PC-9 (cell line): ENCODE results near the gene METRN. TPM values are rescaled to one million over a fixed set of nuclear protein-coding genes. Genes with fewer than 3 reads are reported as not detected.

Experiments
- BruUV-seq: library from RNA; stranded (reverse); fragments of 400-500 nt; replicated peaks from 2 replicates; lab custom pipeline; 2021; lab: Mats Ljungman, UMichigan
- CTCF ChIA-PET: fragments of 300-600 bp; sonication (Branson Sonifier 250); formaldehyde crosslinking; loops from one replicate; lab custom pipeline; 2022; ENCODE audit warnings: antibody characterized with exemption; lab: Charles Lee
- POLR2A ChIA-PET: fragments of 300-600 bp; sonication (Branson Sonifier 250); formaldehyde crosslinking; loops from one replicate; lab custom pipeline; 2022; ENCODE audit warnings: antibody characterized with exemption; ENCODE audit not compliant: unreplicated experiment; lab: Charles Lee
- DNase-seq, 2 experiments: peaks; one replicate each; pipeline versions ENCODE4 v3.0.0 to v3.0.0-alpha.2; 2015 to 2022; ENCODE audit warnings: mixed read lengths in 1 of 2
- H2AFZ ChIP-seq: fragments of 200-600 bp; sonication (generic); 2 replicates; pipeline ENCODE4 v1.8.1; 2017; ENCODE audit warnings: antibody characterized with exemption
- H3F3A ChIP-seq: fragments of 200-600 bp; sonication (generic); 2 replicates; pipeline ENCODE4 v1.8.1; 2017; ENCODE audit warnings: antibody characterized with exemption, mild to moderate bottlenecking, low read depth; ENCODE audit not compliant: insufficient read depth
- H3K27ac ChIP-seq: fragments of 200-600 bp; sonication (generic); 2 replicates; pipeline ENCODE4 v1.6.1; 2016; ENCODE audit warnings: mixed run types
- H3K27me3 ChIP-seq: fragments of 200-600 bp; sonication (generic); 2 replicates; pipeline ENCODE4 v1.6.1; 2016; ENCODE audit warnings: low read depth, mixed run types; ENCODE audit not compliant: insufficient read depth
- H3K36me3 ChIP-seq: fragments of 200-600 bp; sonication (generic); 2 replicates; pipeline ENCODE4 v1.6.1; 2016; ENCODE audit warnings: low read depth, mixed run types
- H3K4me1 ChIP-seq: fragments of 200-600 bp; sonication (generic); replicated peaks from 2 replicates; pipeline ENCODE4 v1.6.1; 2016; ENCODE audit warnings: mixed run types; ENCODE audit not compliant: insufficient read depth
- H3K4me2 ChIP-seq: fragments of 200-600 bp; sonication (generic); 2 replicates; pipeline ENCODE4 v1.6.1; 2017; ENCODE audit warnings: mixed run types
- H3K4me3 ChIP-seq: fragments of 200-600 bp; sonication (generic); 2 replicates; pipeline ENCODE4 v1.6.1; 2016; ENCODE audit warnings: mixed run types
- H3K79me2 ChIP-seq: fragments of 200-600 bp; sonication (generic); 2 replicates; pipeline ENCODE4 v1.6.1; 2017; ENCODE audit warnings: low read depth, mixed run types
- H3K9me2 ChIP-seq: fragments of 200-600 bp; sonication (generic); 2 replicates; pipeline ENCODE4 v1.8.1; 2017; ENCODE audit warnings: mild to moderate bottlenecking; ENCODE audit not compliant: insufficient read depth
- H3K9me3 ChIP-seq: fragments of 200-600 bp; sonication (generic); 2 replicates; pipeline ENCODE4 v1.8.1; 2016; ENCODE audit warnings: low read depth; ENCODE audit not compliant: insufficient read depth
- H4K20me1 ChIP-seq: fragments of 200-600 bp; sonication (generic); 2 replicates; pipeline ENCODE4 v1.8.1; 2017; ENCODE audit not compliant: insufficient read depth
- CTCF ChIP-seq: fragments of 200-600 bp; sonication (generic); conservative IDR thresholded peaks from 2 replicates; pipeline ENCODE4 v1.6.1; 2017; ENCODE audit warnings: mixed run types, antibody characterized with exemption, mild to moderate bottlenecking, moderate library complexity
- EZH2 ChIP-seq: fragments of 200-600 bp; sonication (generic); IDR thresholded peaks from 2 replicates; pipeline ENCODE4 v1.8.0; 2017; ENCODE audit warnings: antibody characterized with exemption, low read depth
- intact Hi-C: fragments of 100-400 bp; cut with micrococcal nuclease; formaldehyde crosslinking; loops from one replicate; pipeline ENCODE4 v1.10.0; 2022; ENCODE audit not compliant: unreplicated experiment
- total RNA-seq: library from RNA; stranded (reverse); gene quantifications from 2 replicates; pipeline ENCODE4 v1.2.3, GENCODE V29; 2021

METRN gene
- total RNA-seq, 1 experiment from 2014 or later: 77.5 TPM

GRCh38 chr16:682493-683395, 32.2 kb upstream of the METRN start:
- Histone ChIP-seq H3K27ac (no peak overlapping the region), H3K36me3 (no peaks in the 10 kb centered on the region; the same call in 1 of the 2 replicates), H3K79me2 (peaks cover 33% of the 10 kb centered on the region), H3K27me3 (no peaks in the 10 kb centered on the region), H3F3A (peaks cover 40% of the 10 kb centered on the region; the same call in 1 of the 2 replicates), H3K9me3 (no peaks in the 10 kb centered on the region), H3K4me2 (peak overlapping the region; percentile 86), H3K4me1 (peaks cover 33% of the 10 kb centered on the region), H2AFZ (no peak overlapping the region), H4K20me1 (peaks cover 30% of the 10 kb centered on the region), H3K9me2 (no peaks in the 10 kb centered on the region), H3K4me3 (peak overlapping the region; percentile 83)
- BruUV-seq: no TSS peak
- intact Hi-C loops: loop anchor here (5.0 kb wide), 1 partner anchor 155 kb away; the partner anchor contains the start of gene CAPN15
- no peak for TF ChIP-seq CTCF
- no peak for TF ChIP-seq EZH2
- DNase-seq: no peak
- ChIA-PET CTCF (no interaction called here), POLR2A (interaction anchor here (0.6 kb wide), 1 partner anchor 112 kb away, joined by 7 read pairs; no protein-coding TSS in a partner anchor)

- no peak overlapping the region for H2AFZ ChIP-seq
- H3K27ac ChIP-seq: no peak overlapping the region
- peaks cover 41% of the 10 kb centered on the region; the same call in 1 of the 2 replicates for H3F3A ChIP-seq
- peak overlapping the region; percentile 86 for H3K4me2 ChIP-seq
- H3K9me2 ChIP-seq: no peaks in the 10 kb centered on the region
- DNase-seq: no peak
- H3K4me3 ChIP-seq: peak overlapping the region; percentile 83
- intact Hi-C loops: loop anchor here (5.0 kb wide), 1 partner anchor 156 kb away; the partner anchor contains the start of gene CAPN15
- BruUV-seq: no TSS peak
- no peaks in the 10 kb centered on the region for H3K27me3 ChIP-seq
- POLR2A ChIA-PET: no interaction called here
- H4K20me1 ChIP-seq: peaks cover 30% of the 10 kb centered on the region
- H3K4me1 ChIP-seq: peaks cover 33% of the 10 kb centered on the region
- no peaks in the 10 kb centered on the region for H3K9me3 ChIP-seq
- no peak for TF ChIP-seq CTCF
- TF ChIP-seq EZH2: no peak
- peaks cover 33% of the 10 kb centered on the region for H3K79me2 ChIP-seq
- CTCF ChIA-PET: no interaction called here
- no peaks in the 10 kb centered on the region; the same call in 1 of the 2 replicates for H3K36me3 ChIP-seq
These were observed 31.4 kb upstream of the METRN start for GRCh38 chr16:683396-684070.

- Histone ChIP-seq H3K4me3 (peak within 1 kb of the TSS; percentile 83), H3K4me2 (peak within 1 kb of the TSS; percentile 86), H2AFZ (peak within 1 kb of the TSS; percentile 68; the same call in 1 of the 2 replicates), H4K20me1 (peaks cover 30% of the 10 kb centered on the region), H3K27me3 (no peaks in the 10 kb centered on the region), H3K4me1 (peaks cover 37% of the 10 kb centered on the region), H3K27ac (no peak within 1 kb of the TSS), H3K9me3 (no peaks in the 10 kb centered on the region), H3K9me2 (no peaks in the 10 kb centered on the region), H3K36me3 (no peaks in the 10 kb centered on the region; the same call in 1 of the 2 replicates), H3F3A (peaks cover 34% of the 10 kb centered on the region; the same call in 1 of the 2 replicates), H3K79me2 (peaks cover 39% of the 10 kb centered on the region)
- DNase-seq: peak; percentile 92 to 99
- POLR2A ChIA-PET: no interaction called here
- CTCF ChIA-PET: no interaction called here
- intact Hi-C loops: loop anchor here (5.0 kb wide), 1 partner anchor 157 kb away; the partner anchor contains the start of gene CAPN15
- no TSS peak for BruUV-seq
- TF ChIP-seq CTCF: no peak
- TF ChIP-seq EZH2: no peak
These were observed 30.7 kb upstream of the METRN start, which contains the start of gene JMJD8 for GRCh38 chr16:684071-684794. JMJD8 (minus strand) TSS chr16:684334; CDS start chr16:684319, 15 bp downstream.
